Endothelial cell (in vitro differentiated cells): ENCODE results near the gene MOCS1. TPM values are rescaled to one million over a fixed set of nuclear protein-coding genes. Genes with fewer than 3 reads are reported as not detected.

Experiments used
- DNase-seq: peaks from one replicate; pipeline ENCODE4 v3.0.0; 2021; ENCODE audit warnings: low spot score
- H3K27ac Mint-ChIP-seq: one replicate; pipeline ENCODE4 v1.8.0; 2021; ENCODE audit warnings: mixed read lengths, inconsistent platforms; ENCODE audit not compliant: unreplicated experiment
- H3K27me3 Mint-ChIP-seq: one replicate; pipeline ENCODE4 v1.8.0; 2021; ENCODE audit warnings: mild to moderate bottlenecking, moderate library complexity, mixed read lengths, inconsistent platforms; ENCODE audit not compliant: unreplicated experiment
- H3K36me3 Mint-ChIP-seq: one replicate; pipeline ENCODE4 v1.8.0; 2021; ENCODE audit warnings: mild to moderate bottlenecking, low read depth, mixed read lengths, inconsistent platforms; ENCODE audit not compliant: unreplicated experiment
- H3K4me1 Mint-ChIP-seq: one replicate; pipeline ENCODE4 v1.8.0; 2021; ENCODE audit warnings: mild to moderate bottlenecking, mixed read lengths, inconsistent platforms; ENCODE audit not compliant: unreplicated experiment
- H3K4me3 Mint-ChIP-seq: one replicate; pipeline ENCODE4 v1.8.0; 2021; ENCODE audit warnings: mild to moderate bottlenecking, mixed read lengths, inconsistent platforms; ENCODE audit not compliant: unreplicated experiment
- H3K9me3 Mint-ChIP-seq: one replicate; pipeline ENCODE4 v1.8.0; 2021; ENCODE audit warnings: mixed read lengths, inconsistent platforms; ENCODE audit not compliant: unreplicated experiment
- CTCF ChIP-seq: fragments of 200-600 bp; sonication (generic); IDR thresholded peaks from one replicate; pipeline ENCODE4 v1.5.0; 2021; ENCODE audit warnings: antibody characterized with exemption; ENCODE audit not compliant: unreplicated experiment
- total RNA-seq: library from RNA; stranded (reverse); fragmentation: NEBNext Ultra II Directional; extraction: Animal tissue kit (Norgen Biotek cat#: 25700); gene quantifications from one replicate; pipeline ENCODE4 v1.2.1, GENCODE V29; 2021; ENCODE audit not compliant: unreplicated experiment

MOCS1 gene
- total RNA-seq, 1 donor from 2014 or later: 15.8 TPM

DNA sequence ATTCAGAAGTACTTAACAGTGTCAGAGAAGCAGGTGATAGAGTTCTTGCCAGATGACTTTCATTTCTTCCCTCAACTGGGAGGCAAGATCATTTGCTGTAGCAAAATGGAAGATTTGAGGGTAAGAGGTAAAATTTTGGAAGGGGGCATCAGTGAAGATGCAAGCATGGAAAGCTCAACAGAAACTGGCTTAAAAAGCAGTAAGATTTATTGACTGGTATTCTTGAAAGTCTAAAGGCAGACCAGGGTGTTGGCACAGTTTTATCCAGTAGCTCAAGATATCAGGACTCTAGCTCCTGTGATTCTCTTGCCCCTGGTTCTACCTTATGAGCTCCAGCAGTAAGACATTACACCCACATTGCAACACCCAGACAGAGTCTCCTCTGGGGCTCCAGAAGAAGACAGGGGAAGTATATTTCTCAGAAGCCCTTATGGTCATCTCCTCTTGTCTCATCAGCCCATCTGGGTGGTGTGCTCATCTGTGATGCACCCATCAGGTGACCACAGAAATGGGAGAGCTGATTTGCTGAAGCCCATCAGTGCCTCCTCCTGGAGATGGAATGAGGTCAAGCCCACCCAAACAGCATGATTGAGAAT lies 16.0 kb upstream of the MOCS1 start:
- DNase-seq: no peak
- Mint-ChIP-seq H3K36me3 (no peaks in the 10 kb centered on the region), H3K9me3 (no peaks in the 10 kb centered on the region), H3K4me1 (peaks cover 7% of the 10 kb centered on the region), H3K4me3 (no peak overlapping the region), H3K27ac (no peak overlapping the region), H3K27me3 (no peaks in the 10 kb centered on the region)
- TF ChIP-seq CTCF: no peak

- Mint-ChIP-seq H3K36me3 (no peaks in the 10 kb centered on the region), H3K4me1 (peaks cover 7% of the 10 kb centered on the region), H3K27ac (no peak overlapping the region), H3K4me3 (no peak overlapping the region), H3K9me3 (no peaks in the 10 kb centered on the region), H3K27me3 (no peaks in the 10 kb centered on the region)
- no peak for TF ChIP-seq CTCF
- DNase-seq: no peak
Measured at GRCh38 chr6:39948199-39948791, 14.0 kb upstream of the MOCS1 start.

- no peak for TF ChIP-seq CTCF
- H3K36me3 Mint-ChIP-seq: no peaks in the 10 kb centered on the region
- H3K4me1 Mint-ChIP-seq: peaks cover 7% of the 10 kb centered on the region
- no peaks in the 10 kb centered on the region for H3K27me3 Mint-ChIP-seq
- H3K9me3 Mint-ChIP-seq: no peaks in the 10 kb centered on the region
- no peak for DNase-seq
- H3K27ac Mint-ChIP-seq: no peak overlapping the region
- no peak overlapping the region for H3K4me3 Mint-ChIP-seq
Measured at GRCh38 chr6:39947611-39948068, 13.4 kb upstream of the MOCS1 start.

DNA sequence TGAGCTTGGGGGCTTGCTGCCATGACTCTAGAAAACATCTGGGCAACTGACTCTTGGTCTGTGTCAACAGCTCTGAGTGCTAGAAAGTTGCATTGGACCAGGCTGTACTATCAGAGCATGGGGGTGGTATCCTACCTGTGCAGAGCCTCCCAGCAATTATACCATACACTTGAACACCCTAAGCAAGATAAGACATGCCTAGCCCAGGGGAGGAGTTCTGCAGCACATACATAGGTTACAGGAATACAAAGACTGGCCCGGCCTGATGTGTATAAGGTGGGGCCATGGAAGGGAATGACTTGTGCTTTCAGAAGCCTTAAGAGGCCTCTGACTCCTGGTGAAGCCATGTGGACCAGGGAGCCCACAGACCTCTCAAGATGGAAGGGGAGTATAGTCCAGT lies 11.4 kb upstream of the MOCS1 start:
- Mint-ChIP-seq H3K4me3 (no peak overlapping the region), H3K27me3 (no peaks in the 10 kb centered on the region), H3K36me3 (no peaks in the 10 kb centered on the region), H3K9me3 (no peaks in the 10 kb centered on the region), H3K27ac (no peak overlapping the region), H3K4me1 (peaks cover 7% of the 10 kb centered on the region)
- DNase-seq: no peak
- no peak for TF ChIP-seq CTCF

- H3K27me3 Mint-ChIP-seq: peaks cover 2% of the 10 kb centered on the region
- no peak overlapping the region for H3K4me3 Mint-ChIP-seq
- no peaks in the 10 kb centered on the region for H3K36me3 Mint-ChIP-seq
- no peak for TF ChIP-seq CTCF
- DNase-seq: no peak
- H3K27ac Mint-ChIP-seq: no peak overlapping the region
- peaks cover 9% of the 10 kb centered on the region for H3K4me1 Mint-ChIP-seq
- H3K9me3 Mint-ChIP-seq: no peaks in the 10 kb centered on the region
Measured at GRCh38 chr6:39942903-39943580, 8.8 kb upstream of the MOCS1 start.
